MM.1S (cell line): ENCODE results near the gene PIGM.
A peak's percentile ranks its signal among the peaks of the same experiment; 100 is the strongest.

Experiments
- DNase-seq: peaks from one replicate; pipeline ENCODE4 v3.0.0-alpha.2; 2015
- H2AFZ ChIP-seq: fragments of 300-600 bp; sonication (generic); 2 replicates; pipeline ENCODE4 v1.6.0; 2016; ENCODE audit warnings: antibody characterized with exemption, low read length
- H3F3A ChIP-seq: fragments of 300-600 bp; sonication (generic); 2 replicates; pipeline ENCODE4 v1.6.1; 2016; ENCODE audit warnings: mild to moderate bottlenecking, antibody characterized with exemption, low read length, moderate library complexity, mixed read lengths; ENCODE audit not compliant: insufficient read depth
- H3K27ac ChIP-seq: fragments of 300-600 bp; sonication (generic); 2 replicates; pipeline ENCODE4 v1.5.1; 2016; ENCODE audit warnings: mild to moderate bottlenecking, low read length
- H3K27me3 ChIP-seq: fragments of 300-600 bp; sonication (generic); replicated peaks from 2 replicates; pipeline ENCODE4 v1.6.0; 2016; ENCODE audit warnings: low read length; ENCODE audit not compliant: insufficient read depth
- H3K36me3 ChIP-seq: fragments of 300-600 bp; sonication (generic); replicated peaks from 2 replicates; pipeline ENCODE4 v1.6.1; 2016; ENCODE audit warnings: mild to moderate bottlenecking, low read length, mixed read lengths; ENCODE audit not compliant: insufficient read depth
- H3K4me1 ChIP-seq: fragments of 300-600 bp; sonication (generic); 2 replicates; pipeline ENCODE4 v1.6.1; 2016; ENCODE audit warnings: low read length, mixed read lengths
- H3K4me2 ChIP-seq: fragments of 300-600 bp; sonication (generic); 2 replicates; pipeline ENCODE4 v1.6.0; 2016; ENCODE audit warnings: low read depth, low read length
- H3K4me3 ChIP-seq: fragments of 300-600 bp; sonication (generic); 2 replicates; pipeline ENCODE4 v1.5.1; 2016; ENCODE audit warnings: low read length, mixed read lengths
- H3K79me2 ChIP-seq: fragments of 300-600 bp; sonication (generic); 2 replicates; pipeline ENCODE4 v1.6.1; 2016; ENCODE audit warnings: mixed run types, low read length, mixed read lengths
- H3K9ac ChIP-seq: fragments of 300-600 bp; sonication (generic); 2 replicates; pipeline ENCODE4 v1.6.1; 2016; ENCODE audit warnings: low read length, mixed read lengths
- H3K9me2 ChIP-seq: fragments of 300-600 bp; sonication (generic); replicated peaks from 2 replicates; pipeline ENCODE4 v1.6.1; 2016; ENCODE audit warnings: mild to moderate bottlenecking, low read length, mixed read lengths; ENCODE audit not compliant: insufficient read depth
- H3K9me3 ChIP-seq: fragments of 300-600 bp; sonication (generic); replicated peaks from 2 replicates; pipeline ENCODE4 v1.6.1; 2016; ENCODE audit warnings: mild to moderate bottlenecking, low read length, mixed read lengths; ENCODE audit not compliant: insufficient read depth
- H4K20me1 ChIP-seq: fragments of 300-600 bp; sonication (generic); 2 replicates; pipeline ENCODE4 v1.6.1; 2016; ENCODE audit warnings: mild to moderate bottlenecking, low read length, moderate library complexity, mixed read lengths; ENCODE audit not compliant: insufficient read depth
- CTCF ChIP-seq: fragments of 300-600 bp; sonication (generic); IDR thresholded peaks from 2 replicates; pipeline ENCODE4 v1.5.1; 2016; ENCODE audit warnings: antibody characterized with exemption, low read length, mixed read lengths
- EZH2 ChIP-seq: fragments of 300-600 bp; sonication (generic); optimal IDR thresholded peaks from 2 replicates; pipeline ENCODE3; 2017; ENCODE audit warnings: low read depth, mild to moderate bottlenecking, antibody characterized with exemption, low read length, mixed read lengths
- EZH2phosphoT487 ChIP-seq: fragments of 300-600 bp; sonication (generic); IDR thresholded peaks from 2 replicates; pipeline ENCODE4 v1.6.1; 2018; ENCODE audit warnings: antibody characterized with exemption, low read length

Gene PIGM

GRCh38 chr1:160071289-160071688 is 39.5 kb upstream of the PIGM start:
- H3K4me3 ChIP-seq = no peak overlapping the region; the same call in 1 of the 2 replicates
- no peaks in the 10 kb centered on the region for H3K36me3 ChIP-seq
- H3K9me2 ChIP-seq = no peaks in the 10 kb centered on the region
- 0 out of 2 replicates have a peak, but pooled peaks cover 3% of the 10 kb centered on the region for H3K27me3 ChIP-seq
- no peaks in the 10 kb centered on the region for H4K20me1 ChIP-seq
- no peak for TF ChIP-seq EZH2phosphoT487
- H3K4me1 ChIP-seq = peaks cover 20% of the 10 kb centered on the region
- no peaks in the 10 kb centered on the region for H3K9me3 ChIP-seq
- no peak overlapping the region for H2AFZ ChIP-seq
- H3F3A ChIP-seq = peaks cover 20% of the 10 kb centered on the region
- H3K27ac ChIP-seq = peak overlapping the region; percentile 76; the same call in 1 of the 2 replicates
- DNase-seq = no peak
- H3K9ac ChIP-seq = no peak overlapping the region
- H3K79me2 ChIP-seq = no peaks in the 10 kb centered on the region
- H3K4me2 ChIP-seq = peak overlapping the region; percentile 89

GRCh38 chr1:160070243-160071163 is 38.7 kb upstream of the PIGM start:
- no peaks in the 10 kb centered on the region for H3K9me3 ChIP-seq
- H2AFZ ChIP-seq = peak overlapping the region; percentile 85
- peak; percentile 65 for DNase-seq
- no peaks in the 10 kb centered on the region for H4K20me1 ChIP-seq
- H3K4me2 ChIP-seq = peak overlapping the region; percentile 89
- TF ChIP-seq CTCF (no peak), EZH2phosphoT487 (no peak), EZH2 (no peak)
- no peaks in the 10 kb centered on the region for H3K36me3 ChIP-seq
- no peaks in the 10 kb centered on the region for H3K9me2 ChIP-seq
- H3K4me1 ChIP-seq = peaks cover 20% of the 10 kb centered on the region
- peak overlapping the region; percentile 34; the same call in 1 of the 2 replicates for H3K9ac ChIP-seq
- H3K27me3 ChIP-seq = 0 out of 2 replicates have a peak, but pooled peaks cover 6% of the 10 kb centered on the region
- no peak overlapping the region for H3K27ac ChIP-seq
- no peaks in the 10 kb centered on the region for H3K79me2 ChIP-seq
- peaks cover 20% of the 10 kb centered on the region for H3F3A ChIP-seq
- peak overlapping the region; percentile 64 for H3K4me3 ChIP-seq

- no peak for DNase-seq
- peak within 1 kb of the TSS; percentile 64 for H3K4me3 ChIP-seq
- H3K79me2 ChIP-seq = no peaks in the 10 kb centered on the region
- peaks cover 20% of the 10 kb centered on the region for H3F3A ChIP-seq
- H2AFZ ChIP-seq = peak within 1 kb of the TSS; percentile 85
- H3K4me2 ChIP-seq = peak within 1 kb of the TSS; percentile 89
- H3K36me3 ChIP-seq = no peaks in the 10 kb centered on the region
- no peak for TF ChIP-seq CTCF
- TF ChIP-seq EZH2 = no peak
- no peak for TF ChIP-seq EZH2phosphoT487
- 0 out of 2 replicates have a peak, but pooled peaks cover 6% of the 10 kb centered on the region for H3K27me3 ChIP-seq
- H4K20me1 ChIP-seq = no peaks in the 10 kb centered on the region
- H3K9me3 ChIP-seq = no peaks in the 10 kb centered on the region
- H3K4me1 ChIP-seq = peaks cover 20% of the 10 kb centered on the region
- no peaks in the 10 kb centered on the region for H3K9me2 ChIP-seq
- H3K27ac ChIP-seq = no peak within 1 kb of the TSS
- H3K9ac ChIP-seq = peak within 1 kb of the TSS; percentile 34; the same call in 1 of the 2 replicates
Observed at GRCh38 chr1:160069460-160070231, 37.9 kb upstream of the PIGM start, which contains the start of gene KCNJ10. Gene KCNJ10 (minus strand): TSS chr1:160070160. CDS start chr1:160042532, 27,628 bp downstream.
